Endometrial microvascular endothelial cells (primary cell): ENCODE data around the gene VSTM2L. TPM values are rescaled to one million over a fixed set of nuclear protein-coding genes. Genes with fewer than 3 reads are reported as not detected.

ENCODE experiments used
- in situ Hi-C: cut with HindIII; loops from 2 replicates; pipeline ENCODE4 v1.10.0; 2017; ENCODE audit warnings: low sequenced_read_pairs, low pct_unique_long_range_greater_than_20kb; ENCODE audit errors: inconsistent ontology term
- total RNA-seq: library from RNA; depleted of rRNA; stranded (reverse); fragments of >200 nt; gene quantifications from one replicate; pipeline ENCODE4 v1.2.3, GENCODE V29; 2015; ENCODE audit errors: inconsistent ontology term

VSTM2L gene
- total RNA-seq, 1 donor from 2014 or later = 0.09 TPM

GRCh38 chr20:37929683-37930014 is 26.7 kb downstream of the VSTM2L start:
- in situ Hi-C loops = no loop called here

- in situ Hi-C loops = no loop called here
Observed at GRCh38 chr20:37931153-37931922, 28.4 kb downstream of the VSTM2L start.

GRCh38 chr20:37932074-37932473 is 29.1 kb downstream of the VSTM2L start:
- in situ Hi-C loops = no loop called here

- in situ Hi-C loops = no loop called here
Observed at GRCh38 chr20:37932919-37933318, 30.0 kb downstream of the VSTM2L start.

- in situ Hi-C loops = no loop called here
Observed at GRCh38 chr20:37933786-37934633, 31.1 kb downstream of the VSTM2L start.

- in situ Hi-C loops = no loop called here
Observed at GRCh38 chr20:37934634-37935375, 31.9 kb downstream of the VSTM2L start.

- in situ Hi-C loops = no loop called here
Observed at GRCh38 chr20:37935435-37935834, 32.5 kb downstream of the VSTM2L start.

- in situ Hi-C loops = no loop called here
Observed at GRCh38 chr20:37936041-37936440, 33.1 kb downstream of the VSTM2L start.

- in situ Hi-C loops = no loop called here
Observed at GRCh38 chr20:37936451-37936850, 33.5 kb downstream of the VSTM2L start.

GRCh38 chr20:37937686-37938085 is 34.8 kb downstream of the VSTM2L start:
- in situ Hi-C loops = no loop called here

- in situ Hi-C loops = no loop called here
Observed at GRCh38 chr20:37938181-37938750, 35.3 kb downstream of the VSTM2L start.

GRCh38 chr20:37938954-37939353 is 36.0 kb downstream of the VSTM2L start:
- in situ Hi-C loops = no loop called here

- in situ Hi-C loops = no loop called here
Observed at GRCh38 chr20:37939701-37940560, 37.0 kb downstream of the VSTM2L start.

GRCh38 chr20:37940858-37941257 is 37.9 kb downstream of the VSTM2L start:
- in situ Hi-C loops = no loop called here

GRCh38 chr20:37941332-37941731 is 38.4 kb downstream of the VSTM2L start:
- in situ Hi-C loops = no loop called here

- in situ Hi-C loops = no loop called here
Observed at GRCh38 chr20:37941992-37942391, 39.1 kb downstream of the VSTM2L start.

GRCh38 chr20:37943033-37943432 is 40.1 kb downstream of the VSTM2L start:
- in situ Hi-C loops = no loop called here
